ENCODE results near the gene EXOC4. TPM values are rescaled to one million over a fixed set of nuclear protein-coding genes. Genes with fewer than 3 reads are reported as not detected.

EXOC4 gene
- 19.1 to 22.3 TPM (median 21.0 TPM) in 5 replicates for total RNA-seq (2022; extraction: Qiagen RNA extraction; ENCODE audit: low read depth)

GRCh38 chr7:133252858-133253518 lies at the start of gene EXOC4:
Gene EXOC4, plus strand, starts transcription at chr7:133253078.

Other genes with a start within 250 kb of the EXOC4 start
- 72.6 to 98.1 TPM (median 80.7 TPM) in 5 replicates for gene CHCHD3, start 171.0 kb upstream of the EXOC4 start, total RNA-seq (2022; extraction: Qiagen RNA extraction; ENCODE audit: low read depth)

All from A549 treated with ZK216348 at 1 μM for 4 hours (cell line).